Chondrocyte (in vitro differentiated cells): ENCODE results near the gene ME2. TPM values are rescaled to one million over a fixed set of nuclear protein-coding genes. Genes with fewer than 3 reads are reported as not detected.
A peak's percentile ranks its signal among the peaks of the same experiment; 100 is the strongest.

Source experiments
- DNase-seq: peaks from one replicate; pipeline ENCODE4 v3.0.0; 2021; ENCODE audit warnings: mixed read lengths, low spot score
- H3K27ac Mint-ChIP-seq: one replicate; pipeline ENCODE4 v1.8.0; 2021; ENCODE audit warnings: mild to moderate bottlenecking, moderate library complexity, mixed read lengths; ENCODE audit not compliant: unreplicated experiment
- H3K27me3 Mint-ChIP-seq: 2 replicates; pipeline ENCODE4 v1.8.0; 2021; ENCODE audit warnings: low read depth, mixed read lengths
- H3K36me3 Mint-ChIP-seq: 2 replicates; pipeline ENCODE4 v1.8.0; 2021; ENCODE audit warnings: low read depth, mixed read lengths
- H3K4me1 Mint-ChIP-seq: 2 replicates; pipeline ENCODE4 v1.8.0; 2021; ENCODE audit warnings: low read depth, mild to moderate bottlenecking, mixed read lengths
- H3K4me3 Mint-ChIP-seq: one replicate; pipeline ENCODE4 v1.8.0; 2021; ENCODE audit warnings: mild to moderate bottlenecking, moderate library complexity, mixed read lengths; ENCODE audit not compliant: unreplicated experiment
- H3K9me3 Mint-ChIP-seq: 2 replicates; pipeline ENCODE4 v1.8.0; 2021; ENCODE audit warnings: low read depth, mixed read lengths
- total RNA-seq: library from RNA; stranded (reverse); gene quantifications from 3 replicates; pipeline ENCODE4 v1.2.1, GENCODE V29; 2021
- TF ChIP-seq, protein P1 (sequence below): fragments of 200-600 bp; sonication (generic); IDR thresholded peaks from 2 replicates; pipeline ENCODE4 v1.5.0; 2021; ENCODE audit warnings: antibody characterized with exemption, mild to moderate bottlenecking, moderate library complexity

ME2 gene
- total RNA-seq, 1 donor from 2014 or later, result 29.9 TPM

DNA sequence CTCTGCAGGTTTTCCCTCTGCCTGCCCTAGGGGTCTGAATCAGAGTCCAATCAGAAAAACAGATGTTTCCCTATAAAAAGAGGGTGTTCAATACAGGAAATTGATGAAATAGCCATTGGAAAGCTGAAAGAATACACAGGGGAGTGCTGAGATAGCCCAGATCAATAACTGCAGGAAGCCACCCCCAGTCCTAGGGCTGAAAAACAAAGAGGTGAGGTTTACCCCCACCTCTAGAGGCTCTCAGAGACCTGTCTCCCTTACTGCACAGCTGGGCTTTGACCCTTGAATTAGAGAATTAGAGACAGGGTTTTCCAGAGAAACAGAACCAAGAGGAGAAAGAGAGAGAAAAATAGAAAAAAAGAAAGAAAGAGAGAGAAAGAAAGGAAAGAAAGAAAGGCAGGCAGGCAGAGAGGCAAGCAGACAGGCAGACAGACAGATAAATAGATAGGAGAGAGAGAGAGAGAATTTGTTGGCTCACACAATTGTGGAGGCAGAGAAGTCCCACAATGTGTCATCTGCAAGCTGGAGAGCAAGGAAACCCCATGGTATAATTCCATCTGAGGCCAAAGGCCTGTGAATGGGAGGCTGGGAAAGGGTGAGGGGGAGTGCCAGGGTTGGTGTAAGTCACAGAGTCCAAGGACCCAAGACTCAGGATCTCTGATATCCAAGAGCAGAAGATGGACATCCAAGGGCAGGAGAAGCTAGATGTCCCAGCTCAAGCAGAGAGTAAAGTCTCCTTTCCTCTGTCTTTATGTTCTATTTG lies 18.9 kb upstream of the ME2 start:
- TF ChIP-seq, protein P1, sequence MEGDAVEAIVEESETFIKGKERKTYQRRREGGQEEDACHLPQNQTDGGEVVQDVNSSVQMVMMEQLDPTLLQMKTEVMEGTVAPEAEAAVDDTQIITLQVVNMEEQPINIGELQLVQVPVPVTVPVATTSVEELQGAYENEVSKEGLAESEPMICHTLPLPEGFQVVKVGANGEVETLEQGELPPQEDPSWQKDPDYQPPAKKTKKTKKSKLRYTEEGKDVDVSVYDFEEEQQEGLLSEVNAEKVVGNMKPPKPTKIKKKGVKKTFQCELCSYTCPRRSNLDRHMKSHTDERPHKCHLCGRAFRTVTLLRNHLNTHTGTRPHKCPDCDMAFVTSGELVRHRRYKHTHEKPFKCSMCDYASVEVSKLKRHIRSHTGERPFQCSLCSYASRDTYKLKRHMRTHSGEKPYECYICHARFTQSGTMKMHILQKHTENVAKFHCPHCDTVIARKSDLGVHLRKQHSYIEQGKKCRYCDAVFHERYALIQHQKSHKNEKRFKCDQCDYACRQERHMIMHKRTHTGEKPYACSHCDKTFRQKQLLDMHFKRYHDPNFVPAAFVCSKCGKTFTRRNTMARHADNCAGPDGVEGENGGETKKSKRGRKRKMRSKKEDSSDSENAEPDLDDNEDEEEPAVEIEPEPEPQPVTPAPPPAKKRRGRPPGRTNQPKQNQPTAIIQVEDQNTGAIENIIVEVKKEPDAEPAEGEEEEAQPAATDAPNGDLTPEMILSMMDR, result no peak
- Mint-ChIP-seq H3K4me1 (peaks cover 9% of the 10 kb centered on the region), H3K4me3 (no peak overlapping the region), H3K27ac (no peak overlapping the region), H3K9me3 (no peaks in the 10 kb centered on the region), H3K27me3 (peaks cover 11% of the 10 kb centered on the region), H3K36me3 (no peaks in the 10 kb centered on the region)
- DNase-seq, result no peak

DNA sequence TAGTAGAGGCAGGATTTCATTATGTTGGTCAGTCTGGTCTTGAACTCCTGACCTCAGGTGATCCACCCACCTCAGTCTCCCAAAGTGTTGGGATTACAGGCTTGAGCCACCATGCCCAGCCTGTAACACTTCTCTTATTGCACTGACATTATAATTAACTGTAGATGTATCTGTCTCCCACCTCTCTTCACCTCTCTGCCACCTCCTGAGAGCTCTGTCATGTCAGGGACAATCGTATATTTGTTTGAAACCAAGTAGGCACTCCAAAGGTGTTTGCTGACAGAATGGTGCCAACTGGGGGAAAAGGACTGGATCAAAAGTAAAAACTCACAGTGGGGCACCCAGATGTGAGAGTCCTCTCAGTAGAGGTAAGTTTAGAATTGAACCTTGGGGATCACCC lies 17.3 kb upstream of the ME2 start:
- H3K27me3 Mint-ChIP-seq, result peaks cover 11% of the 10 kb centered on the region
- no peak for DNase-seq
- H3K4me3 Mint-ChIP-seq, result no peak overlapping the region
- no peak overlapping the region for H3K27ac Mint-ChIP-seq
- no peaks in the 10 kb centered on the region for H3K36me3 Mint-ChIP-seq
- TF ChIP-seq, protein P1, result no peak
- H3K4me1 Mint-ChIP-seq, result peaks cover 9% of the 10 kb centered on the region
- H3K9me3 Mint-ChIP-seq, result no peaks in the 10 kb centered on the region

DNA sequence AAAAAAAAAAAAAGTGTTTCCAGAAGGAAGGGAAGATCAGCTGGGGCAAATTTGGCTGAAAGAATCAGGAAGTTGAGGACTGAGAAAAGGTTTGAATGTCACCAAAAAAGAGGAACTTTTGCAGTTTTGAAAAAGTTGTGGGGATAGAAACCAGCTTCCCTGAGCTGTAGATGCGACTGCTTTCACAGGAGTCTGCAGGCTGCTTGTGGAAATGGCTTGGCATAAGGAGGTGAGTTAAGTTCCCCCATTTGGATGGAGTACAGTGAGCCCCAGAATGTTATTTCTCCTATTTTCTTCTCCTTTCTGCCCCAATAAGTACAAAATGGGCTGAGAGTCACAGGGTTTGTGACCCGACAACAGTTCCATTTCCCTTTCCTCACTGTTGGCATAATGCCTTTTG lies 16.5 kb upstream of the ME2 start:
- Mint-ChIP-seq H3K4me3 (no peak overlapping the region), H3K27ac (peak overlapping the region; percentile 36), H3K4me1 (peaks cover 9% of the 10 kb centered on the region), H3K9me3 (no peaks in the 10 kb centered on the region), H3K27me3 (peaks cover 11% of the 10 kb centered on the region), H3K36me3 (no peaks in the 10 kb centered on the region)
- TF ChIP-seq, protein P1, result no peak
- no peak for DNase-seq

DNA sequence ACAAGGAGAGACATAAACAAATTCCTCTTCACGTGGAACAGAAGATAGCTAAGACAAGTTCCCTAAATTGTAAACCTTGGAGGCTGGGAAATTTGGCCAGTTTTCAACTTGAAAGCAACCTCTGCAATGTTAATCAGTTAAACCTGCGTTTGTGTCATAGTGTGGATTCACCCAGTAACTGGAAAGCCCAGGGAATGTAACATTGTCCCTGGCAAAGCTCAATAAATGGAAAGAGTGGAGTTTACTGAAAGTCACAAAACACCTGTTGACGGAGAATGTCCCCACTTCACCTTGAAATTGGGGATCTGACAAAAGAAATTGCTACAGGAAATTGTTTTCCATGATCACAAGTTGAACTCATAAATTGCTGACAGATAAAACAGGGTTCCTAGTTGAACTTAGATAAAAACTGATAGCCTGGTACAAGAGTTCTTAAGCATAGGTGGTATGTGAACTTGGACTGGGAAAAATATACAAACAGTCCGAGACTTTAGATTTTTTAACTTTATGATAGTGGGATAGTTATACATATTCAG lies 15.0 kb upstream of the ME2 start:
- Mint-ChIP-seq H3K4me3 (no peak overlapping the region), H3K4me1 (peaks cover 14% of the 10 kb centered on the region), H3K36me3 (no peaks in the 10 kb centered on the region), H3K27me3 (peaks cover 7% of the 10 kb centered on the region), H3K27ac (no peak overlapping the region), H3K9me3 (no peaks in the 10 kb centered on the region)
- TF ChIP-seq, protein P1, result no peak
- DNase-seq, result no peak

DNA sequence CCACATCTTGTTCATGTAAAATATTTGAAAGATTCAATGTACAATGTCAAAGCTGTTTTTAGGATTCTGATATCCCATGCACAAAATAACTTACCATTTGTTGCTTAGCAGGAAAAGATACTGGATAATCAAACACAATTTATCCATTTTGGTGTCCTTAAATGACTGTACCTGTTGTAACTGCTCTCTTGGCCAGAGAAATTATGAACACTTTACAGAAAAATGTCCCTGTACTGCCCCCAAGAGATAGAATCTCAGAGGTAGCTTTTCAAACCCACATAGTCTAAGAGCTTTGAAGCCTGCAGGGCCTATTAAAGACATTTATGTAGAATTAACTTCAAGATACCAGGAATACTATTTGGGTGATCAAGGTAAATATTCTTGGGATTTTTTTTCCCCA lies 12.2 kb upstream of the ME2 start:
- H3K36me3 Mint-ChIP-seq, result no peaks in the 10 kb centered on the region
- peaks cover 26% of the 10 kb centered on the region for H3K4me1 Mint-ChIP-seq
- H3K4me3 Mint-ChIP-seq, result no peak overlapping the region
- H3K9me3 Mint-ChIP-seq, result no peaks in the 10 kb centered on the region
- no peak overlapping the region for H3K27ac Mint-ChIP-seq
- TF ChIP-seq, protein P1, result peak; percentile 69
- no peaks in the 10 kb centered on the region for H3K27me3 Mint-ChIP-seq
- no peak for DNase-seq
